IMR-90 (cell line): ENCODE results near the gene ATP1A1. TPM values are rescaled to one million over a fixed set of nuclear protein-coding genes. Genes with fewer than 3 reads are reported as not detected.

Source experiments
- ATAC-seq: fragments of 200-7000 bp; cut with Tn5 transposase; 2 replicates; pipeline ENCODE4 v1.9.1; 2020; ENCODE audit warnings: low read depth, mild to moderate bottlenecking, moderate library complexity
- BruUV-seq: library from RNA; stranded (reverse); fragments of 400-500 nt; replicated peaks from 2 replicates; lab custom pipeline; 2021; lab: Mats Ljungman, UMichigan
- CTCF ChIA-PET: fragments of 300-600 bp; formaldehyde crosslinking; extraction: SDS; loops from one replicate; lab custom pipeline; 2021; ENCODE audit warnings: antibody characterized with exemption; lab: Yijun Ruan, JAX
- POLR2A ChIA-PET: fragments of 300-600 bp; sonication (Branson Sonifier 250); formaldehyde crosslinking; loops from one replicate; lab custom pipeline; 2022; ENCODE audit warnings: antibody characterized with exemption; ENCODE audit not compliant: unreplicated experiment; lab: Charles Lee
- DNase-seq: peaks from one replicate; pipeline ENCODE4 v3.0.0; 2013
- H2AFZ ChIP-seq: replicated peaks from 2 replicates; pipeline ENCODE3; 2013; ENCODE audit warnings: low read length, mild to moderate bottlenecking; ENCODE audit not compliant: poor library complexity
- H2AK5ac ChIP-seq: 2 replicates; pipeline ENCODE4 v1.6.1; 2013; ENCODE audit warnings: low read depth, low read length, inconsistent platforms
- H2AK9ac ChIP-seq: replicated peaks from 2 replicates; pipeline ENCODE3; 2013; ENCODE audit warnings: mild to moderate bottlenecking, low read depth, low read length, moderate library complexity; ENCODE audit not compliant: poor library complexity
- H2BK120ac ChIP-seq: 2 replicates; pipeline ENCODE4 v1.6.1; 2013; ENCODE audit warnings: low read depth, low read length, inconsistent platforms
- H2BK15ac ChIP-seq: 3 replicates; pipeline ENCODE4 v1.6.1; 2013; ENCODE audit warnings: low read depth, low read length, inconsistent platforms
- H2BK20ac ChIP-seq: 2 replicates; pipeline ENCODE4 v1.6.1; 2013; ENCODE audit warnings: low read depth, mild to moderate bottlenecking, inconsistent platforms, low read length, moderate library complexity
- H2BK5ac ChIP-seq: 2 replicates; pipeline ENCODE4 v1.6.1; 2013; ENCODE audit warnings: mild to moderate bottlenecking, low read depth, low read length, inconsistent platforms; ENCODE audit not compliant: poor library complexity, severe bottlenecking
- H3K14ac ChIP-seq: replicated peaks from 2 replicates; pipeline ENCODE4 v1.6.1; 2013; ENCODE audit warnings: low read depth, low read length, inconsistent platforms
- H3K18ac ChIP-seq: 2 replicates; pipeline ENCODE4 v1.6.1; 2013; ENCODE audit warnings: low read depth, low read length, control low read depth
- H3K23ac ChIP-seq: 2 replicates; pipeline ENCODE4 v1.6.1; 2013; ENCODE audit warnings: low read depth, low read length, inconsistent platforms
- H3K27ac ChIP-seq: 2 replicates; pipeline ENCODE4 v1.5.1; 2013; ENCODE audit warnings: mild to moderate bottlenecking, control low read depth, low read length; ENCODE audit not compliant: insufficient read depth
- H3K27me3 ChIP-seq: 2 replicates; pipeline ENCODE4 v1.6.1; 2013; ENCODE audit warnings: low read length; ENCODE audit not compliant: control insufficient read depth, insufficient read depth
- H3K36me3 ChIP-seq: 2 replicates; pipeline ENCODE4 v1.6.1; 2013; ENCODE audit warnings: low read length, mixed read lengths; ENCODE audit not compliant: control insufficient read depth, insufficient read depth
- H3K4ac ChIP-seq: 2 replicates; pipeline ENCODE4 v1.6.1; 2013; ENCODE audit warnings: low read depth, low read length, inconsistent platforms
- H3K4me1 ChIP-seq: 2 replicates; pipeline ENCODE4 v1.6.1; 2013; ENCODE audit warnings: low read length, mixed read lengths; ENCODE audit not compliant: control insufficient read depth, insufficient read depth
- H3K4me2 ChIP-seq: 2 replicates; pipeline ENCODE4 v1.6.1; 2013; ENCODE audit warnings: low read depth, mild to moderate bottlenecking, control low read depth, low read length, moderate library complexity
- H3K4me3 ChIP-seq: 2 replicates; pipeline ENCODE4 v1.5.1; 2013; ENCODE audit warnings: low read depth, mild to moderate bottlenecking, control low read depth, low read length, moderate library complexity; ENCODE audit not compliant: insufficient read depth
- H3K56ac ChIP-seq: 2 replicates; pipeline ENCODE4 v1.6.1; 2013; ENCODE audit warnings: low read length, inconsistent platforms; ENCODE audit not compliant: insufficient read depth; ENCODE audit errors: extremely low read depth
- H3K79me1 ChIP-seq, 2 experiments: 2 replicates each; pipeline ENCODE4 v1.6.1; 2013; ENCODE audit warnings: low read length in 2 of 2, inconsistent platforms in 1 of 2, low read depth in 1 of 2
- H3K9ac ChIP-seq: 2 replicates; pipeline ENCODE4 v1.6.1; 2013; ENCODE audit warnings: low read depth, low read length, control low read depth
- H3K9me1 ChIP-seq: 2 replicates; pipeline ENCODE4 v1.6.1; 2013; ENCODE audit warnings: low read length, inconsistent platforms; ENCODE audit not compliant: insufficient read depth
- H3K9me3 ChIP-seq: 2 replicates; pipeline ENCODE4 v1.6.1; 2013; ENCODE audit warnings: low read length; ENCODE audit not compliant: control insufficient read depth, insufficient read depth
- H4K20me1 ChIP-seq: 2 replicates; pipeline ENCODE4 v1.6.1; 2013; ENCODE audit warnings: low read length, inconsistent platforms; ENCODE audit not compliant: insufficient read depth
- H4K5ac ChIP-seq: 2 replicates; pipeline ENCODE4 v1.6.1; 2013; ENCODE audit warnings: mild to moderate bottlenecking, low read depth, low read length, control low read depth
- H4K8ac ChIP-seq, 2 experiments: 2 replicates each; pipeline ENCODE4 v1.6.1; 2013; ENCODE audit warnings: low read depth in 2 of 2, low read length in 2 of 2, control low read depth in 1 of 2, inconsistent platforms in 1 of 2
- H4K91ac ChIP-seq: 2 replicates; pipeline ENCODE4 v1.6.1; 2013; ENCODE audit warnings: low read depth, low read length, inconsistent platforms; ENCODE audit not compliant: insufficient read depth
- BHLHE40 ChIP-seq: fragments of 150-350 bp; IDR thresholded peaks from 2 replicates; pipeline ENCODE4 v1.6.1; 2016; ENCODE audit warnings: mild to moderate bottlenecking, low read depth, low read length
- CEBPB ChIP-seq: IDR thresholded peaks from 2 replicates; pipeline ENCODE4 v1.6.1; 2012; ENCODE audit warnings: low read depth, low read length, improper control_type of control experiment
- CHD1 ChIP-seq: IDR thresholded peaks from 2 replicates; pipeline ENCODE4 v1.6.1; 2012; ENCODE audit warnings: low read depth, low read length, improper control_type of control experiment
- FOS ChIP-seq: fragments of 150-350 bp; IDR thresholded peaks from 2 replicates; pipeline ENCODE4 v1.6.1; 2016; ENCODE audit warnings: low read depth, low read length
- MAFK ChIP-seq: IDR thresholded peaks from 2 replicates; pipeline ENCODE4 v1.6.1; 2012; ENCODE audit warnings: low read depth, low read length, improper control_type of control experiment
- MAZ ChIP-seq: IDR thresholded peaks from 2 replicates; pipeline ENCODE4 v1.6.1; 2012; ENCODE audit warnings: low read depth, mild to moderate bottlenecking, low read length, improper control_type of control experiment, moderate library complexity, borderline replicate concordance
- MXI1 ChIP-seq: IDR thresholded peaks from 2 replicates; pipeline ENCODE4 v1.6.1; 2012; ENCODE audit warnings: low read depth, mild to moderate bottlenecking, low read length, moderate library complexity, borderline replicate concordance
- NFE2L2 ChIP-seq: fragments of 150-350 bp; IDR thresholded peaks from 2 replicates; pipeline ENCODE4 v1.6.1; 2016; ENCODE audit warnings: low read depth, mild to moderate bottlenecking, low read length
- POLR2A ChIP-seq: IDR thresholded peaks from 2 replicates; pipeline ENCODE4 v1.6.1; 2012; ENCODE audit warnings: mild to moderate bottlenecking, low read depth, low read length
- RAD21 ChIP-seq: IDR thresholded peaks from 2 replicates; pipeline ENCODE4 v1.6.1; 2012; ENCODE audit warnings: low read length, improper control_type of control experiment
- RCOR1 ChIP-seq: IDR thresholded peaks from 2 replicates; pipeline ENCODE4 v1.6.1; 2012; ENCODE audit warnings: mild to moderate bottlenecking, low read length, improper control_type of control experiment; ENCODE audit not compliant: insufficient replicate concordance
- RFX5 ChIP-seq: IDR thresholded peaks from 2 replicates; pipeline ENCODE4 v1.8.0; 2012; ENCODE audit warnings: low read depth, mild to moderate bottlenecking, low read length, moderate library complexity
- SMC3 ChIP-seq: fragments of 150-350 bp; IDR thresholded peaks from 2 replicates; pipeline ENCODE4 v1.6.1; 2016; ENCODE audit warnings: low read depth, mild to moderate bottlenecking, antibody characterized with exemption, low read length, moderate library complexity
- WGBS, 2 experiments: methylation state at CpG; one replicate each; pipeline versions ENCODE4 v1.1.5 to v1.1.7; 2013; ENCODE audit warnings: missing lambda C conversion rate in 2 of 2; ENCODE audit not compliant: insufficient read length in 1 of 2; ENCODE audit errors: extremely low coverage in 2 of 2; 5-methylcytosine and 5-hydroxymethylcytosine counted together
- dilution Hi-C: fragments of 300-500 bp; cut with HindIII; formaldehyde crosslinking; loops from one replicate; pipeline ENCODE4 v1.14.3; 2018; ENCODE audit warnings: low sequenced_read_pairs; ENCODE audit not compliant: unreplicated experiment
- in situ Hi-C: fragments of 300-500 bp; cut with MboI; formaldehyde crosslinking; loops from 3 replicates; pipeline ENCODE4 v1.14.3; 2019; ENCODE audit warnings: low sequenced_read_pairs, inconsistent platforms, mixed read lengths
- intact Hi-C: fragments of 100-400 bp; cut with micrococcal nuclease; formaldehyde crosslinking; loops from 2 replicates; pipeline ENCODE4 v1.10.0; 2022
- polyA plus RNA-seq, 3 experiments: library from polyadenylated mRNA; depleted of rRNA; stranded (reverse); fragments of >200 nt; gene quantifications; 2 replicates each; pipeline ENCODE4 v1.2.3, GENCODE V29; 2012; ENCODE audit warnings: low replicate concordance in 1 of 3
- total RNA-seq: library from RNA; depleted of rRNA; stranded (reverse); fragments of >200 nt; gene quantifications from 2 replicates; pipeline ENCODE4 v1.2.3, GENCODE V29; 2012
- TF ChIP-seq, protein P1 (sequence below): fragments of 150-350 bp; IDR thresholded peaks from 2 replicates; pipeline ENCODE4 v1.6.1; 2017; ENCODE audit warnings: mild to moderate bottlenecking, antibody characterized with exemption, low read length, low read depth
- TF ChIP-seq, protein P2 (sequence below): conservative IDR thresholded peaks from 2 replicates; pipeline ENCODE4 v1.5.1; 2012; ENCODE audit warnings: mild to moderate bottlenecking, low read depth, low read length, improper control_type of control experiment
- TF ChIP-seq, protein P3 (sequence below): fragments of 150-350 bp; IDR thresholded peaks from 2 replicates; pipeline ENCODE4 v1.6.1; 2016; ENCODE audit warnings: low read depth, mild to moderate bottlenecking, low read length, moderate library complexity, borderline replicate concordance

ATP1A1 gene
- total and polyA plus RNA-seq, 2 of the 4 experiments (the other 2 are of a cell fraction): 116 to 125 TPM

DNA sequence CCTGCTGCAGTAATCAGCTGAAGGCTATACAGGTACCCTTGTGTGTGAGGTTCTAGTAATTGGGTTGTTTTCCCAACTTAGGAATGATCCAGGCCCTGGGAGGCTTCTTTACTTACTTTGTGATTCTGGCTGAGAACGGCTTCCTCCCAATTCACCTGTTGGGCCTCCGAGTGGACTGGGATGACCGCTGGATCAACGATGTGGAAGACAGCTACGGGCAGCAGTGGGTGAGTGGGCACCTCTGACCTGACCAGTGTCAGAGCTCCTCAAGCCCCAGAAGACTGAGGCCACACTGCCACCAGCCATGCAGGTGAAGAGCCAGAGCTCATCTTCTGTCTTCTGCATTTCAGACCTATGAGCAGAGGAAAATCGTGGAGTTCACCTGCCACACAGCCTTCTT is 27.7 kb downstream of the ATP1A1 start:
- no peak overlapping the region for H4K5ac ChIP-seq
- TF ChIP-seq MAZ (no peak), SMC3 (no peak), FOS (no peak), NFE2L2 (no peak), MAFK (no peak), POLR2A (no peak), CEBPB (no peak), RAD21 (no peak), RCOR1 (no peak), MXI1 (no peak), RFX5 (no peak), BHLHE40 (no peak), CHD1 (no peak)
- TF ChIP-seq, protein P1, sequence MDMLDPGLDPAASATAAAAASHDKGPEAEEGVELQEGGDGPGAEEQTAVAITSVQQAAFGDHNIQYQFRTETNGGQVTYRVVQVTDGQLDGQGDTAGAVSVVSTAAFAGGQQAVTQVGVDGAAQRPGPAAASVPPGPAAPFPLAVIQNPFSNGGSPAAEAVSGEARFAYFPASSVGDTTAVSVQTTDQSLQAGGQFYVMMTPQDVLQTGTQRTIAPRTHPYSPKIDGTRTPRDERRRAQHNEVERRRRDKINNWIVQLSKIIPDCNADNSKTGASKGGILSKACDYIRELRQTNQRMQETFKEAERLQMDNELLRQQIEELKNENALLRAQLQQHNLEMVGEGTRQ: no peak
- TF ChIP-seq, protein P2, sequence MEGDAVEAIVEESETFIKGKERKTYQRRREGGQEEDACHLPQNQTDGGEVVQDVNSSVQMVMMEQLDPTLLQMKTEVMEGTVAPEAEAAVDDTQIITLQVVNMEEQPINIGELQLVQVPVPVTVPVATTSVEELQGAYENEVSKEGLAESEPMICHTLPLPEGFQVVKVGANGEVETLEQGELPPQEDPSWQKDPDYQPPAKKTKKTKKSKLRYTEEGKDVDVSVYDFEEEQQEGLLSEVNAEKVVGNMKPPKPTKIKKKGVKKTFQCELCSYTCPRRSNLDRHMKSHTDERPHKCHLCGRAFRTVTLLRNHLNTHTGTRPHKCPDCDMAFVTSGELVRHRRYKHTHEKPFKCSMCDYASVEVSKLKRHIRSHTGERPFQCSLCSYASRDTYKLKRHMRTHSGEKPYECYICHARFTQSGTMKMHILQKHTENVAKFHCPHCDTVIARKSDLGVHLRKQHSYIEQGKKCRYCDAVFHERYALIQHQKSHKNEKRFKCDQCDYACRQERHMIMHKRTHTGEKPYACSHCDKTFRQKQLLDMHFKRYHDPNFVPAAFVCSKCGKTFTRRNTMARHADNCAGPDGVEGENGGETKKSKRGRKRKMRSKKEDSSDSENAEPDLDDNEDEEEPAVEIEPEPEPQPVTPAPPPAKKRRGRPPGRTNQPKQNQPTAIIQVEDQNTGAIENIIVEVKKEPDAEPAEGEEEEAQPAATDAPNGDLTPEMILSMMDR: no peak
- TF ChIP-seq, protein P3, sequence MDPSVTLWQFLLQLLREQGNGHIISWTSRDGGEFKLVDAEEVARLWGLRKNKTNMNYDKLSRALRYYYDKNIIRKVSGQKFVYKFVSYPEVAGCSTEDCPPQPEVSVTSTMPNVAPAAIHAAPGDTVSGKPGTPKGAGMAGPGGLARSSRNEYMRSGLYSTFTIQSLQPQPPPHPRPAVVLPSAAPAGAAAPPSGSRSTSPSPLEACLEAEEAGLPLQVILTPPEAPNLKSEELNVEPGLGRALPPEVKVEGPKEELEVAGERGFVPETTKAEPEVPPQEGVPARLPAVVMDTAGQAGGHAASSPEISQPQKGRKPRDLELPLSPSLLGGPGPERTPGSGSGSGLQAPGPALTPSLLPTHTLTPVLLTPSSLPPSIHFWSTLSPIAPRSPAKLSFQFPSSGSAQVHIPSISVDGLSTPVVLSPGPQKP: no peak
- no peak overlapping the region for H2AK5ac ChIP-seq
- no peak overlapping the region for H3K18ac ChIP-seq
- no peak overlapping the region for H2AFZ ChIP-seq
- WGBS, 2 experiments: 100% methylated on average over 2 of the region's 6 CpGs; no CpG with 5 or more reads in 1 of the 2 experiments
- H3K14ac ChIP-seq: no peak overlapping the region
- no peak for ATAC-seq
- POLR2A ChIA-PET: no interaction called here
- dilution Hi-C loops (no loop called here), intact Hi-C loops (no loop called here), in situ Hi-C loops (no loop called here)
- no peak overlapping the region for H2AK9ac ChIP-seq
- H2BK15ac ChIP-seq: no peak overlapping the region
- no peak overlapping the region for H2BK20ac ChIP-seq
- no peak overlapping the region for H3K23ac ChIP-seq
- H3K27me3 ChIP-seq: no peaks in the 10 kb centered on the region
- H3K36me3 ChIP-seq: peaks cover 73% of the 10 kb centered on the region
- H4K91ac ChIP-seq: no peak overlapping the region
- no peak for DNase-seq
- H3K27ac ChIP-seq: no peak overlapping the region
- no peaks in the 10 kb centered on the region for H3K79me1 ChIP-seq
- no peak overlapping the region for H2BK120ac ChIP-seq
- peaks cover 7% of the 10 kb centered on the region for H3K9me1 ChIP-seq
- H3K4me1 ChIP-seq: no peaks in the 10 kb centered on the region
- H3K9me3 ChIP-seq: no peaks in the 10 kb centered on the region
- BruUV-seq: no TSS peak
- no peak overlapping the region for H3K56ac ChIP-seq
- H3K4me3 ChIP-seq: no peak overlapping the region
- H3K4me2 ChIP-seq: no peak overlapping the region
- H4K8ac ChIP-seq: no peak overlapping the region
- H3K9ac ChIP-seq: no peak overlapping the region
- H3K4ac ChIP-seq: no peak overlapping the region
- CTCF ChIA-PET: no interaction called here
- H2BK5ac ChIP-seq: no peak overlapping the region
- H4K20me1 ChIP-seq: no peaks in the 10 kb centered on the region
